ENCODE results near the gene FMO1.

GRCh38 chr1:171296897-171297296 lies 48.6 kb downstream of the FMO1 start:
- no peak for TF ChIP-seq CTCF (IDR thresholded peaks at IDR 0.05)
- TF ChIP-seq POLR2A (IDR thresholded peaks at IDR 0.05), result no peak

All from ovary (tissue), 3 donors.